H1 (cell line): ENCODE data around the gene SPEM3. TPM values are rescaled to one million over a fixed set of nuclear protein-coding genes. Genes with fewer than 3 reads are reported as not detected.

Experiments
- ASH2L ChIP-seq: fragments of 200-600, 300-600 bp; sonication (generic); IDR thresholded peaks from one replicate; pipeline ENCODE4 v1.7.1; 2017; ENCODE audit warnings: low read length
- CHD1 ChIP-seq: IDR thresholded peaks from 2 replicates; pipeline ENCODE4 v1.6.1; 2012; ENCODE audit warnings: low read depth, low read length, improper control_type of control experiment
- EGR1 ChIP-seq: IDR thresholded peaks from 2 replicates; pipeline ENCODE4 v1.6.1; 2011; ENCODE audit warnings: low read depth, low read length, borderline replicate concordance
- HDAC2 ChIP-seq, 2 experiments: fragments of 300-600 bp in 1 of 2; sonication (generic) in 1 of 2; IDR thresholded peaks; 2 replicates each; pipeline ENCODE4 v1.6.1; 2011 to 2012; ENCODE audit warnings: low read depth in 2 of 2, low read length in 2 of 2, mild to moderate bottlenecking in 2 of 2, moderate library complexity in 2 of 2, borderline replicate concordance in 1 of 2, inconsistent platforms in 1 of 2
- PHF8 ChIP-seq: fragments of 200-600 bp; sonication (generic); conservative IDR thresholded peaks from 2 replicates; pipeline ENCODE4 v1.7.1; 2012; ENCODE audit warnings: low read depth, mild to moderate bottlenecking, inconsistent platforms, low read length, moderate library complexity
- POLR2A ChIP-seq, 2 experiments: IDR thresholded peaks; 1 replicate in 1 of 2; 2 replicates in 1 of 2; pipeline ENCODE4 v1.6.1; 2011; ENCODE audit warnings: low read depth in 2 of 2, low read length in 2 of 2, mild to moderate bottlenecking in 2 of 2; ENCODE audit errors: control extremely low read depth in 1 of 2
- POLR2AphosphoS5 ChIP-seq: IDR thresholded peaks from 2 replicates; pipeline ENCODE4 v1.6.1; 2011; ENCODE audit warnings: low read depth, low read length
- RAD21 ChIP-seq, 2 experiments: IDR thresholded peaks in 1 of 2; conservative IDR thresholded peaks in 1 of 2; 2 replicates each; pipeline ENCODE4 v1.6.1; 2011; ENCODE audit warnings: low read depth in 2 of 2, low read length in 2 of 2, improper control_type of control experiment in 1 of 2, inconsistent platforms in 1 of 2, mild to moderate bottlenecking in 1 of 2, moderate library complexity in 1 of 2
- RFX5 ChIP-seq: IDR thresholded peaks from 2 replicates; pipeline ENCODE4 v1.6.1; 2011; ENCODE audit warnings: low read depth, low read length, improper control_type of control experiment, borderline replicate concordance
- SAP30 ChIP-seq: fragments of 300-600 bp; sonication (generic); IDR thresholded peaks from 2 replicates; pipeline ENCODE4 v1.7.1; 2012; ENCODE audit warnings: low read length, moderate library complexity, mild to moderate bottlenecking, inconsistent platforms; ENCODE audit not compliant: insufficient read depth, insufficient replicate concordance
- SIN3A ChIP-seq, 2 experiments: IDR thresholded peaks in 1 of 2; conservative IDR thresholded peaks in 1 of 2; 2 replicates each; pipeline ENCODE4 v1.6.1; 2011 to 2012; ENCODE audit warnings: low read length in 2 of 2, improper control_type of control experiment in 1 of 2, low read depth in 1 of 2, mild to moderate bottlenecking in 1 of 2
- SUZ12 ChIP-seq: fragments of 200-600 bp; sonication (generic); IDR thresholded peaks from 2 replicates; pipeline ENCODE4 v1.6.1; 2012; ENCODE audit warnings: mild to moderate bottlenecking, inconsistent platforms, low read length, moderate library complexity, mixed read lengths
- YY1 ChIP-seq: IDR thresholded peaks from 2 replicates; pipeline ENCODE4 v1.6.1; 2011; ENCODE audit warnings: low read depth, mild to moderate bottlenecking, low read length
- polyA plus RNA-seq, 7 experiments: library from polyadenylated mRNA; depleted of rRNA in 3 of 7; stranded (reverse) in 5 of 7; unstranded in 2 of 7; fragments of >200 nt in 5 of 7; fragments of 200-250 nt in 2 of 7; gene quantifications; 1 replicate in 5 of 7; 2 replicates in 1 of 7; 4 replicates in 1 of 7; pipeline versions ENCODE4 v1.2.1 to v1.2.3, GENCODE V29; 2011 to 2013; ENCODE audit warnings: missing spikeins in 2 of 7, mixed read lengths in 2 of 7
- total RNA-seq: library from RNA; stranded (reverse); fragmentation: NEBNext Ultra II Directional; extraction: Animal tissue kit (Norgen Biotek cat#: 25700); gene quantifications from 2 replicates; pipeline ENCODE4 v1.2.1, GENCODE V29; 2021
- TF ChIP-seq, protein P1 (sequence below): IDR thresholded peaks from 2 replicates; pipeline ENCODE4 v1.6.1; 2012; ENCODE audit warnings: inconsistent platforms
- TF ChIP-seq, protein P2 (sequence below): IDR thresholded peaks from 2 replicates; pipeline ENCODE4 v1.6.1; 2011; ENCODE audit warnings: low read length, improper control_type of control experiment
- TF ChIP-seq, protein P3 (sequence below): IDR thresholded peaks from 2 replicates; pipeline ENCODE4 v1.6.1; 2012; ENCODE audit warnings: inconsistent platforms

The SPEM3 gene
- total and polyA plus RNA-seq, 2 of the 8 experiments (the other 6 are each of a cell fraction or from before 2014, with no cell fraction given), result 0.02 TPM; not detected in 1

DNA sequence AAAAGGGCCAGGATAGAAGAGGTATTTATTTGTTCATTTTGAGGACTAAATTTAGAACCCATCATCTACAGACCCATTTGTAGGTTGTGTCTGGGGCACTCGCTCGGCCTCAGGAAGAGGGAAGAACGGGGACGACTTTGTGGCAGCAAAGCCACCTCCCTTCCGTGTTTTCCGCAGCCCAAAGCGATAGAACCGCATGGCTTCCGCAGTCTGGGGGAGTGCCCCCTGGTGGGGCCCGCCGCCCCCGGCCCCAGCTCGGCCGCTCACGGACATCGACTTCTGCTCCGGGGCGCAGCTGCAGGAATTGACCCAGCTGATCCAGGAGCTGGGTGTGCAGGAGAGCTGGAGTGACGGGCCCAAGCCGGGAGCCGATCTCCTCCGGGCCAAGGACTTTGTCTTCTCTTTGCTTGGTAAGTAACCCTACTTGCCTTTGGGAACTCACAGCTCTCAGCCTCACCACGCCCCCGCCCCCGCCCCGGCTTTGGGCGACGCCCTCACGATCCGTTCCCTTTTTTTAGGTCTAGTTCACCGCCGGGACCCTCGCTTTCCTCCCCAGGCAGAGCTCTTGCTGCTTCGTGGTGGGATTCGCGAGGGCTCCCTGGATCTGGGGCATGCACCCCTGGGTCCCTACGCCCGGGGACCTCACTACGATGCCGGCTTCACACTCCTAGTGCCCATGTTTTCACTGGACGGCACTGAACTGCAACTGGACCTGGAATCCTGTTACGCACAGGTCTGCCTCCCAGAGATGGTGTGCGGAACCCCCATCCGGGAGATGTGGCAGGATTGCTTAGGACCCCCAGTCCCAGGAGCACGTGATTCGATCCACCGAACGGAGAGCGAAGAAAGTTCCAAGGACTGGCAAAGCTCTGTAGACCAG lies 7.3 kb downstream of the SPEM3 start (continued):
- peak in 1 of 2 experiments; percentile 26; a peak in 1 of 4 replicates for TF ChIP-seq HDAC2 (IDR thresholded peaks at IDR 0.05; ENCODE audit: borderline replicate concordance in 1 of 2, low read depth in 2 of 2, low read length in 2 of 2)
- TF ChIP-seq, protein P1, sequence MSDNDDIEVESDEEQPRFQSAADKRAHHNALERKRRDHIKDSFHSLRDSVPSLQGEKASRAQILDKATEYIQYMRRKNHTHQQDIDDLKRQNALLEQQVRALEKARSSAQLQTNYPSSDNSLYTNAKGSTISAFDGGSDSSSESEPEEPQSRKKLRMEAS, result peak; percentile 13; the same call in 1 of the 2 replicates
- peak; percentile 20; the same call in 1 of the 2 replicates for TF ChIP-seq SUZ12
- no peak for TF ChIP-seq RFX5
- TF ChIP-seq RAD21 (IDR thresholded peaks at IDR 0.05 in 1 of 2, conservative IDR thresholded peaks at IDR 0.05 in 1 of 2; ENCODE audit: low read depth in 2 of 2, low read length in 2 of 2), result no peak; a peak in 1 of 4 replicates
- TF ChIP-seq, protein P2, sequence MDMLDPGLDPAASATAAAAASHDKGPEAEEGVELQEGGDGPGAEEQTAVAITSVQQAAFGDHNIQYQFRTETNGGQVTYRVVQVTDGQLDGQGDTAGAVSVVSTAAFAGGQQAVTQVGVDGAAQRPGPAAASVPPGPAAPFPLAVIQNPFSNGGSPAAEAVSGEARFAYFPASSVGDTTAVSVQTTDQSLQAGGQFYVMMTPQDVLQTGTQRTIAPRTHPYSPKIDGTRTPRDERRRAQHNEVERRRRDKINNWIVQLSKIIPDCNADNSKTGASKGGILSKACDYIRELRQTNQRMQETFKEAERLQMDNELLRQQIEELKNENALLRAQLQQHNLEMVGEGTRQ, result 0 out of 2 replicates have a peak, but pooled peaks have one; percentile 5
- TF ChIP-seq YY1, result 0 out of 2 replicates have a peak, but pooled peaks have one; percentile 23
- peak; percentile 62 for TF ChIP-seq ASH2L
- TF ChIP-seq EGR1, result peak; percentile 39; the same call in 1 of the 2 replicates
- 0 out of 2 replicates have a peak, but pooled peaks have one; percentile 56 for TF ChIP-seq PHF8
- TF ChIP-seq, protein P3, sequence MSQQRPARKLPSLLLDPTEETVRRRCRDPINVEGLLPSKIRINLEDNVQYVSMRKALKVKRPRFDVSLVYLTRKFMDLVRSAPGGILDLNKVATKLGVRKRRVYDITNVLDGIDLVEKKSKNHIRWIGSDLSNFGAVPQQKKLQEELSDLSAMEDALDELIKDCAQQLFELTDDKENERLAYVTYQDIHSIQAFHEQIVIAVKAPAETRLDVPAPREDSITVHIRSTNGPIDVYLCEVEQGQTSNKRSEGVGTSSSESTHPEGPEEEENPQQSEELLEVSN, result peak; percentile 38; the same call in 1 of the 2 replicates
- TF ChIP-seq SIN3A (conservative IDR thresholded peaks at IDR 0.05 in 1 of 2, IDR thresholded peaks at IDR 0.05 in 1 of 2; ENCODE audit: low read depth in 1 of 2, low read length in 2 of 2), result 0 out of 4 replicates have a peak, but pooled peaks have one; percentile 10 to 36
- TF ChIP-seq CHD1, result no peak; the same call in 1 of the 2 replicates
- TF ChIP-seq POLR2A (IDR thresholded peaks at IDR 0.05; ENCODE audit: control extremely low read depth in 1 of 2, low read depth in 2 of 2, low read length in 2 of 2), result peak in 1 of 2 experiments; percentile 66; a peak in 1 of 3 replicates
- peak; percentile 79 for TF ChIP-seq SAP30
- TF ChIP-seq POLR2AphosphoS5, result peak; percentile 53
- TF ChIP-seq, all 59 proteins: peak for 15
